GF-D8 (cell line): ENCODE results near the gene G3BP2.
"Not testable (repeated sequence)": the region's sequence is repeated elsewhere in the genome, so short reads cannot be mapped to it uniquely, and the experiment has no call there.

Experiments used
- DNase-seq: peaks from one replicate; lab custom pipeline; 2025; lab: John Stamatoyannopoulos, UW

The G3BP2 gene

GRCh38 chr4:75683482-75684155, 10.4 kb upstream of the G3BP2 start:
- DNase-seq: no peak

- DNase-seq: no peak
These were observed 6.8 kb upstream of the G3BP2 start for GRCh38 chr4:75679876-75680575.

DNA sequence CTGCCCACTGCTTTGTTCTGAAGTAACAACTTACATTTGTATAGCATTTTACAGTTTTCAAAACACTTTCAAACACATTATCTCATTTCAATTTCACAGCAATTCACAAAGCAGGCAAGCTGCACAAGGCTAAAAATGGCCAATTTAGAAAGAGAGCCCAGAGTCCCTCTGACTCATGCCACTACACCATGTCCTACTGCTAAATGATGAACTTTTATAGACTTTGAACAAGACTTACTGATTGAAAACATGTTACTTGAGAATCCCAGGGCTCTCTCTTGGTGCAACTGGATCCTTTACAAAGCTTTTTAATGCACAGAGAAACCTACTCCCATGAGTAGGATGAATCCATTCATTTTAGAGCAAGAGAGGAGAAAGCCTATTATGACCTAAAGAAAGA, 5.8 kb upstream of the G3BP2 start:
- no peak for DNase-seq

DNA sequence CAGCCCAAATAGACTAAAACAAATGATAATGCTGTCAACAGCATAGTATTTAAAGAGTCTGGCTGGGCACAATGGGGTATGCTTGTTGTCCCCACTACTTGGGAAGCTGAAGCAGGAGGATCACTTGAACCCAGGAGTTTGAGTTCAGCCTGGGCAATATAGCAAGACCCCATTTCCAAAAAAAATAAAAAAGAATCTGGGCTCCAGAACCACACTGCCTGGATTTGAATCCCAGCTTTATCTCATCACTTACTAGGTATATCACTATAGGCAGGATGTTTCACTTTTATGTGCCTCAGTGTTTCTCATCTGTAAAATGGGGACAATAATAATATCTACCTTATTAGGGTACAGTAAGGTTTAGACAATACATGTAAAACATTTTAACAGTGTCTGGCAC, 5.3 kb upstream of the G3BP2 start:
- DNase-seq: no peak

GRCh38 chr4:75675004-75675531, 1.9 kb upstream of the G3BP2 start:
- DNase-seq: no peak

DNA sequence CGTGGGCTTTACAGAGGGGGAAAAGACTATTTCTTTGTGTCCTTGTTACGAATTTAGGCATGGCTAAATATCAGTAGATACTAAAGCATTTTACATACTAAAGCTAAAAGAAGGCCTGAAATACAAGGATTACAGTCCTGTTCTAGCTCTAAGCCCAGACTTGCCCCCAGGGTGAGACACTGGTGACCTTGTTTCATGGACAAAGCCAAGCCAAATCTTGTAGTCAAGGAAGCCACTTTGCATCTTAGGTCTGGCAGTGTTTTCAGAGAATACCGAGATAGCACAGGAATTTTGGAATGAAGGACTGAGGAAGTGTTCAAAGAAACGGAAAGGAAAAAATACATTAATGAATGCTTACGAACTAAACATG, 733 bp upstream of the G3BP2 start:
- DNase-seq: no peak

DNA sequence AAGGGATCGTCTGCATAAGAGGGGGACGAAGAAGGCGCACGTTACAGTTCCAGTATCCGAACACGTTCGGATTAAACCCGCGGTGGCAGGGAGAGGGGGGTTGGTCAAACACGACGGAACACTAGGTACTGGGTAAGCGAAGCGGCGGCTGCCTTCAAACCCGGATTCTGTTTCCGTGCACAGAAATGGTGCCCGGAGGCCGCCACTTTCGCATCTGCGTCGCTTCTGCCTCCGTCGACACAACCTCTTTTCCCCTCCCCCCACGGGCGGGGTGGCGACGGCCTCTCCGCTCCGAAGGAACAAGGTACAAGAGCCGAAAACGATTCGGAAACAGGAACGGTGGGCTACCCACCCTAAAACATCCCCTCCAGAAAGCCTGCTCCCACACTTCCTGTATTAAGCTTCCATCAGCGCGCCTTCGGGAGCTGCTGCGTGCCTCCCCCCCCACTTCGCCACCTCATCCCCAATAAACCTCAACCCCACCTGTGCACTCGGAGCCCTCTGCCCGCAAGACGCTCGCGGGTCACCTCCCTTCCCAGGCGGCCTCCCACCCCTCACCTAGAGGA, 667 bp downstream of the G3BP2 start:
- peak; percentile 9 for DNase-seq

DNA sequence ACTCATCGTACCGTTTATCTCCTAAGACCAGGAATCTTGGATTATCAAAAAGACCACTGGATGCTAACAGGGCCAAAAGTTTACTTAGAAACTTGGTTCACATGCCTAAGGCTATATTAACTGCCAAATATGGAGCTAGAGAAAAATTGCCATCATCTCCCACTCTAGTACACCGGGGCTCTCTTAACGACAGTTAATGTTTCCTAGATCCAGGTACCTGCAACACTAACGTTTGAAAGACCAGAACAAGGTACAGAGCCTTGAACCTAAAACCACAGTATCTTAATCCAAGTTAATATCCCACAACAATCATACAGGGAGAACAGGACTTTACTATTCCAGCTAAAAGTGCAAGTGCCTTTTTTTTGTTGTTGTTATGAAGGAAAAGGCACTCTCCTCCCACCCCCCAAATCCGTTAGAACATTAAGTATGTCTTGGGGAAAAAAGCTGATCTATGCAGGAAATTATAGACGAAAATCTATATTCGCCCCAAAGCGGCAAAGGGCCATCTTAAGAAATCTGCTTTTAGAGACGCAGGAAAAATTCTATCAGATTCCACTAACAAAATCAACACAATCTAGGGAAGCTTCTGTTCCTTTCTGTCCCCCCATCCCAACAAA, 1.3 kb downstream of the G3BP2 start:
- no peak for DNase-seq

GRCh38 chr4:75668596-75668995, 4.6 kb downstream of the G3BP2 start:
- DNase-seq: no peak

DNA sequence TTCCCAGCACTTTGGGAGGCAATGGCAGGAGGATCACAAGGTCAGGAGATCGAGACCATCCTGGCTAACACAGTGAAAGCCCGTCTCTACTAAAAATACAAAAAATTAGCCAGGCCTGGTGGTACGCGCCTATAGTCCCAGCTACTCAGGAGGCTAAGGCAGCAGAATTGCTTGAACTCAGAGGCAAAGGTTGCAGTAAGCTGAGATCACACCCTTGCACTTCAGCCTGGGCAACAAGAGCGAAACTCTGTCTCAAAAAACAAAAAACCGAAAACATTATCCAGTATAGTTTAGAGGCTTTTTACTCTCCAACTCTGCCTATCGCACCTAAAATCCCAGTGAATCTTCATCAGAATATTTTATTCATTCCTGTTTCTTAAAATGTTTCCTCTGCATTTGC, 5.6 kb downstream of the G3BP2 start:
- not testable (repeated sequence) for DNase-seq

- no peak for DNase-seq
These were observed 6.9 kb downstream of the G3BP2 start for GRCh38 chr4:75666299-75666698.

- not testable (repeated sequence) for DNase-seq
These were observed 8.6 kb downstream of the G3BP2 start for GRCh38 chr4:75664604-75665003.

GRCh38 chr4:75662626-75663025, 10.6 kb downstream of the G3BP2 start:
- DNase-seq: no peak

DNA sequence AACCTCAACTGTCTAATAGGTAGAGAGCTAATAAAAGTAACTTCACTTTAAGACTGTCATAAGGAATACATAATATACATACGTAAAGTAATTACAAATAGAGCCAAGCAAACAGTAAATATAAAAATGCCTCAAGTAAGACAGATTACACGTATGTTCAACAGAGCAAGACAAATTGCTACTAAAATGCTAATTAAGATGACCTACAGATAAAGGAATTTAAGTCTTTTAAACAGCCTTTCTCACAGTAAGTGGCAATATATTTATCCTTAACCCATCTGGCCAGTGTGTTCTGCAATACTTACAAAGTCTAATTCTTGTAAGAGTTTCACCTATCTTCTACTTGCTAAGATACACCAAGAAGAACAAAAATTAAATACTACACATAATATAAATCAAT, 12.7 kb downstream of the G3BP2 start:
- DNase-seq: no peak

DNA sequence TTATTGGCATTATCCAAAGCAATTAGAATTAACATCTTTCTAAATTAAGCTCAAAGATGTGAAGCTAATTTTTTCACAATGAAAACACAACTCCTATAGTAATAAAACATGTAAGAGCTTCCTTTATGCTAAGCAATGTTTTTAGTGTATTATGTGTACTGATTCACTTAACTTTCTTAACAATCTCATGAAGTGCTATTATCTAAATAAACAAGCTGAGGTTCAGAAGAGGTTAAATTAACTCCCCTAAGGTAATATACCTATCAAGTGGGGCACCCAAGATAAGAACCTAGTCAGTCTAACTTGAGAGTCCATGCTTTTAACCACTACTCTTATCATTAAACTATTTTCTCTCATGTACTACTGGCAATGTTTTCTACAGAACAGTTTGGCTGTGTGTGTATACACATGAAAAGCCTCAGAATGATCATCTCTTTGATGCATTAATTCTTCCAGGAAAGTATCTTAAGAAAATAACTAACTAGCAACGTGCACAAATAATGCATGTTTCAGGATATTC, 13.6 kb downstream of the G3BP2 start:
- no peak for DNase-seq

DNA sequence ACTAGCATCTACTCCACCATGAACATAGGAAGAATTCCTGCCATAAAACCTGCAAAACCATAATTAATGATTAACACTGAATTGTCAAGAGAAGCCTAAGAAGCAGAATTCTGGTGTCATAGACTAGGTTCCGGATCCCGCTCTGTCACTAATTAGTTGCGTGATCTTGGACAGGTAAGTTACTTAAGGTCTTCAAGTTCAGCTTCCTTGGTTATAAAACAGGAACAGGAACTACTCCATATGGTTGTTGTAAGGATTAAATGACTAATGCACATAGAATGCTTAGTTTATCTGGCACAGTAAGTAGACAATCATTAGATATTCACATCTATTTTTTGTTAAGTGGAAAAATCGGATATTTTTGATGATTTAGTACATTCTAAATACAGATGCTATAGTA, 14.3 kb downstream of the G3BP2 start:
- DNase-seq: no peak

GRCh38 chr4:75655562-75655961, 17.6 kb downstream of the G3BP2 start:
- no peak for DNase-seq

DNA sequence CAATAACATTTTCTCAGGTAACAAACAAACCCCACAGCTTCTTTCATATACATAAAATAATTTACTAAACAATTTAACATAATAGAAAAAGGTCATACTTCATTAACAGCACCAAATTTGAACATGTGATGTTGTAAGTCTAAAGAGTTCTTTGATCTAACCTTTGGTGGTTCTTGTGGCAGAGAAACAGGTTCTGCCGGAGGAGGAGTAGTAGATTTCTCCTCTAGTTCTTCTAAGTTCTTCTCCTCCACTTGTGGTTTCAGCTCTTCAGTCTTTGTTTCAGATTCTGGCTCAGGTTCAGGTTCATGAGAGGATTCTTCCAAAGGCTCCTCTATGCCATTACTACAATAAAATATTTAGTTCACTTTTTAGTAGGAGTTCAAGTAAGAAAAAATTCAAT, 18.3 kb downstream of the G3BP2 start:
- DNase-seq: no peak

- DNase-seq: no peak
These were observed 19.2 kb downstream of the G3BP2 start for GRCh38 chr4:75653845-75654503.

DNA sequence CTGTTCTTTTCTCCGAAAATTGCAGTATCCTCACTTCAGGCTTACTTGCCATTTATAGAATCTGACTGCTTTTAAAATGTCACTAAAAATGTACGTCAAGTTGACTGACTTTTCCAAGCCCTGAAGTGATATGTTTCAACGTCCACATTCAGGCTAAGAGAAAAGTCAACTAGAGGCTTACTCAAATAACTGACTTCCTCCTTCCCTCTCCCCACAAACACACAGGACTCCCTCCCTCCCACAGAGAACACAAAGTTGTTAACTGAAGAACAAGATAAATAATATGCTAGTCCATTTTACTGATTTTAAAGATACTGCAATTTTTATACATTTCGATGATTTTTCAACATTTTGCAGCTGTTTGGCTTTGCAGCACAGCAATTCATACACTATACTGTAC, 29.1 kb downstream of the G3BP2 start:
- DNase-seq: no peak

GRCh38 chr4:75643651-75644050, 29.6 kb downstream of the G3BP2 start:
- no peak for DNase-seq

GRCh38 chr4:75639124-75639695, 34.0 kb downstream of the G3BP2 start:
- DNase-seq: no peak
